Trophoblast cell (in vitro differentiated cells and primary cell): ENCODE results near the gene P4HB.

Experiments used
- DNase-seq, 2 donors: peaks; one replicate each; pipeline ENCODE4 v3.0.0-alpha.2; 2016
- H2AFZ ChIP-seq: 2 replicates; pipeline ENCODE4 v1.6.1; 2013; ENCODE audit warnings: low read length, moderate library complexity, mild to moderate bottlenecking; ENCODE audit not compliant: insufficient read depth, poor library complexity
- H2AK5ac ChIP-seq: 2 replicates; pipeline ENCODE4 v1.6.1; 2013; ENCODE audit warnings: mild to moderate bottlenecking, low read length
- H2BK120ac ChIP-seq: 2 replicates; pipeline ENCODE4 v1.6.1; 2013; ENCODE audit warnings: low read length, mild to moderate bottlenecking, moderate library complexity; ENCODE audit not compliant: insufficient read depth, poor library complexity
- H2BK12ac ChIP-seq: 2 replicates; pipeline ENCODE4 v1.6.1; 2013; ENCODE audit warnings: mild to moderate bottlenecking, low read length, moderate library complexity
- H2BK5ac ChIP-seq: 2 replicates; pipeline ENCODE4 v1.6.1; 2013; ENCODE audit warnings: low read length, low read depth, moderate library complexity, mild to moderate bottlenecking; ENCODE audit not compliant: poor library complexity
- H3K14ac ChIP-seq: 2 replicates; pipeline ENCODE4 v1.6.1; 2013; ENCODE audit warnings: mild to moderate bottlenecking, low read length
- H3K18ac ChIP-seq: 2 replicates; pipeline ENCODE4 v1.6.1; 2013; ENCODE audit warnings: mild to moderate bottlenecking, low read length
- H3K23ac ChIP-seq: 2 replicates; pipeline ENCODE4 v1.6.1; 2013; ENCODE audit warnings: low read length
- H3K27ac ChIP-seq: 2 replicates; pipeline ENCODE4 v1.5.1; 2013; ENCODE audit warnings: low read depth, mild to moderate bottlenecking, inconsistent platforms, low read length, moderate library complexity
- H3K27me3 ChIP-seq: 2 replicates; pipeline ENCODE4 v1.6.1; 2013; ENCODE audit warnings: inconsistent platforms, mild to moderate bottlenecking, low read length, moderate library complexity; ENCODE audit not compliant: insufficient read depth
- H3K36me3 ChIP-seq, 2 experiments: 1 replicate in 1 of 2; 2 replicates in 1 of 2; pipeline ENCODE4 v1.6.1; 2013; ENCODE audit warnings: low read length in 2 of 2, mild to moderate bottlenecking in 2 of 2, moderate library complexity in 1 of 2; ENCODE audit not compliant: insufficient read depth in 2 of 2, control insufficient read depth in 1 of 2
- H3K4ac ChIP-seq: 2 replicates; pipeline ENCODE4 v1.6.1; 2013; ENCODE audit warnings: low read depth, mild to moderate bottlenecking, low read length, moderate library complexity
- H3K4me1 ChIP-seq, 2 experiments: 1 replicate in 1 of 2; 2 replicates in 1 of 2; pipeline ENCODE4 v1.6.1; 2013; ENCODE audit warnings: low read length in 2 of 2, mild to moderate bottlenecking in 2 of 2, moderate library complexity in 1 of 2; ENCODE audit not compliant: insufficient read depth in 2 of 2, control insufficient read depth in 1 of 2
- H3K4me2 ChIP-seq: 2 replicates; pipeline ENCODE4 v1.6.1; 2013; ENCODE audit warnings: inconsistent platforms, mild to moderate bottlenecking, low read length, moderate library complexity
- H3K4me3 ChIP-seq: 2 replicates; pipeline ENCODE4 v1.5.1; 2013; ENCODE audit warnings: mild to moderate bottlenecking, low read depth, low read length, inconsistent platforms
- H3K79me1 ChIP-seq: one replicate; pipeline ENCODE4 v1.6.1; 2013; ENCODE audit warnings: low read length
- H3K79me2 ChIP-seq: 2 replicates; pipeline ENCODE4 v1.6.1; 2013; ENCODE audit warnings: low read length, mild to moderate bottlenecking; ENCODE audit not compliant: control insufficient read depth, insufficient read depth, poor library complexity
- H3K9ac ChIP-seq: 2 replicates; pipeline ENCODE4 v1.6.1; 2013; ENCODE audit warnings: mild to moderate bottlenecking, low read length
- H3K9me3 ChIP-seq: 2 replicates; pipeline ENCODE4 v1.6.1; 2013; ENCODE audit warnings: low read depth, mild to moderate bottlenecking, control low read depth, inconsistent platforms, low read length; ENCODE audit not compliant: insufficient read depth
- H4K12ac ChIP-seq: 2 replicates; pipeline ENCODE4 v1.6.1; 2013; ENCODE audit warnings: low read depth, mild to moderate bottlenecking, low read length, moderate library complexity
- H4K8ac ChIP-seq: 2 replicates; pipeline ENCODE4 v1.6.1; 2013; ENCODE audit warnings: low read depth, mild to moderate bottlenecking, low read length, moderate library complexity
- H4K91ac ChIP-seq: one replicate; pipeline ENCODE4 v1.6.1; 2013; ENCODE audit warnings: low read depth, mild to moderate bottlenecking, low read length, moderate library complexity
- WGBS: extraction: QIAGEN DNeasy Blood & Tissue Kit; methylation state at CpG from one replicate; pipeline ENCODE4 v1.1.7; 2013; ENCODE audit warnings: missing lambda C conversion rate; ENCODE audit not compliant: insufficient read length, insufficient coverage; ENCODE audit errors: extremely low coverage; 5-methylcytosine and 5-hydroxymethylcytosine counted together

The P4HB gene

GRCh38 chr17:81807210-81807719 lies 53.1 kb downstream of the P4HB start:
- H3K23ac ChIP-seq = no peak overlapping the region
- H2AK5ac ChIP-seq = no peak overlapping the region
- H3K4me2 ChIP-seq = no peak overlapping the region
- no peak overlapping the region for H3K4ac ChIP-seq
- H3K18ac ChIP-seq = no peak overlapping the region
- no peak overlapping the region for H2BK5ac ChIP-seq
- no peak overlapping the region for H2AFZ ChIP-seq
- H2BK12ac ChIP-seq = no peak overlapping the region
- no peak overlapping the region for H3K14ac ChIP-seq
- H3K27ac ChIP-seq = no peak overlapping the region
- no peak overlapping the region for H2BK120ac ChIP-seq
- H4K8ac ChIP-seq = no peak overlapping the region
- H3K9ac ChIP-seq = no peak overlapping the region
- H3K36me3 ChIP-seq = no peaks in the 10 kb centered on the region
- no peak overlapping the region for H4K91ac ChIP-seq
- H3K4me1 ChIP-seq = no peaks in the 10 kb centered on the region
- H3K4me3 ChIP-seq = no peak overlapping the region
- DNase-seq = no peak
- no peaks in the 10 kb centered on the region for H3K79me2 ChIP-seq
- no peak overlapping the region for H4K12ac ChIP-seq
- peaks cover 23% of the 10 kb centered on the region for H3K9me3 ChIP-seq
- H3K27me3 ChIP-seq = peaks cover 47% of the 10 kb centered on the region
- WGBS = no CpG with 5 or more reads among the region's 18 CpGs
- H3K79me1 ChIP-seq = no peaks in the 10 kb centered on the region

- H3K4me1 ChIP-seq = no peaks in the 10 kb centered on the region
- H3K27ac ChIP-seq = no peak overlapping the region
- DNase-seq = no peak
- H4K8ac ChIP-seq = no peak overlapping the region
- peaks cover 23% of the 10 kb centered on the region for H3K9me3 ChIP-seq
- no peak overlapping the region for H3K4ac ChIP-seq
- peaks cover 51% of the 10 kb centered on the region for H3K27me3 ChIP-seq
- H3K36me3 ChIP-seq = no peaks in the 10 kb centered on the region
- H3K9ac ChIP-seq = no peak overlapping the region
- H4K12ac ChIP-seq = no peak overlapping the region
- no peak overlapping the region for H3K18ac ChIP-seq
- H2AFZ ChIP-seq = no peak overlapping the region
- H3K79me1 ChIP-seq = no peaks in the 10 kb centered on the region
- no peak overlapping the region for H3K23ac ChIP-seq
- H2BK12ac ChIP-seq = no peak overlapping the region
- WGBS = no CpG with 5 or more reads among the region's 23 CpGs
- no peak overlapping the region for H3K14ac ChIP-seq
- H3K4me3 ChIP-seq = no peak overlapping the region
- no peak overlapping the region for H2BK5ac ChIP-seq
- no peak overlapping the region for H3K4me2 ChIP-seq
- no peak overlapping the region for H4K91ac ChIP-seq
- no peak overlapping the region for H2BK120ac ChIP-seq
- no peak overlapping the region for H2AK5ac ChIP-seq
- no peaks in the 10 kb centered on the region for H3K79me2 ChIP-seq
These were observed 53.7 kb downstream of the P4HB start for GRCh38 chr17:81806461-81807209.

- DNase-seq = no peak
- Histone ChIP-seq H3K18ac (no peak overlapping the region), H3K4me1 (no peaks in the 10 kb centered on the region), H3K27me3 (peaks cover 51% of the 10 kb centered on the region), H2BK120ac (no peak overlapping the region), H3K4me2 (no peak overlapping the region), H3K36me3 (no peaks in the 10 kb centered on the region), H3K79me1 (no peaks in the 10 kb centered on the region), H2AFZ (no peak overlapping the region), H3K9ac (no peak overlapping the region), H2AK5ac (no peak overlapping the region), H3K4me3 (no peak overlapping the region), H2BK12ac (no peak overlapping the region), H3K79me2 (no peaks in the 10 kb centered on the region), H3K14ac (no peak overlapping the region), H4K8ac (no peak overlapping the region), H3K4ac (no peak overlapping the region), H3K9me3 (peaks cover 28% of the 10 kb centered on the region), H4K91ac (no peak overlapping the region), H2BK5ac (no peak overlapping the region), H3K27ac (no peak overlapping the region), H4K12ac (no peak overlapping the region), H3K23ac (no peak overlapping the region)
- WGBS = no CpG with 5 or more reads among the region's 18 CpGs
These were observed 54.5 kb downstream of the P4HB start for GRCh38 chr17:81805707-81806460.

GRCh38 chr17:81804559-81805399 lies 55.6 kb downstream of the P4HB start:
- Histone ChIP-seq H2AK5ac (no peak overlapping the region), H4K12ac (no peak overlapping the region), H3K4me2 (no peak overlapping the region), H4K8ac (no peak overlapping the region), H2BK120ac (no peak overlapping the region), H2BK12ac (no peak overlapping the region), H3K79me2 (no peaks in the 10 kb centered on the region), H3K27me3 (peaks cover 54% of the 10 kb centered on the region), H3K14ac (no peak overlapping the region), H3K79me1 (no peaks in the 10 kb centered on the region), H3K9me3 (peaks cover 30% of the 10 kb centered on the region), H3K4me3 (no peak overlapping the region), H2BK5ac (no peak overlapping the region), H3K36me3 (no peaks in the 10 kb centered on the region), H3K23ac (no peak overlapping the region), H3K4me1 (no peaks in the 10 kb centered on the region), H4K91ac (no peak overlapping the region), H3K4ac (no peak overlapping the region), H2AFZ (no peak overlapping the region), H3K27ac (no peak overlapping the region), H3K18ac (no peak overlapping the region), H3K9ac (no peak overlapping the region)
- no peak for DNase-seq
- no CpG with 5 or more reads among the region's 65 CpGs for WGBS
